Astrocyte (in vitro differentiated cells and primary cell): ENCODE data around the gene VSIG2.

Source experiments
- EZH2 ChIP-seq: IDR thresholded peaks from 2 replicates; pipeline ENCODE4 v1.6.1; 2012; ENCODE audit warnings: mild to moderate bottlenecking, low read length, inconsistent platforms; ENCODE audit not compliant: insufficient read depth
- TF ChIP-seq, protein P1 (sequence below): IDR thresholded peaks from 2 replicates; pipeline ENCODE4 v1.5.1; 2011; ENCODE audit warnings: low read depth, mild to moderate bottlenecking, inconsistent platforms, low read length, moderate library complexity; ENCODE audit not compliant: insufficient read depth

DNA sequence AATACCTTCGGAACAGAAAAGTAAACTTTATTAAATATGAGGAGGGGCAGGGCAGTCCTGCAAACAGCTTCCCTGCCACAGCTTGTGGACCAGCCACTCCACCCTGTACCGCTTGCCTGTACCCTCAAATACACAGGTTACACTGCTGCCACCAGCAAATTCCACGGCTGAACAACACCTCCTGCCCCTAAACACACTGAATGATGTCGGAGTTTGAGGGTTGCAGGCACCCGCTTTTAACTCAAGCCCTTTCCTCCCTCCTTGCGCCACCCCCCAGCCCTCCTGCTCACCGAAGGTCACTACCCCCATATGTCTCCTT, 4.0 kb downstream of the VSIG2 start:
- TF ChIP-seq EZH2, result no peak
- TF ChIP-seq, protein P1, sequence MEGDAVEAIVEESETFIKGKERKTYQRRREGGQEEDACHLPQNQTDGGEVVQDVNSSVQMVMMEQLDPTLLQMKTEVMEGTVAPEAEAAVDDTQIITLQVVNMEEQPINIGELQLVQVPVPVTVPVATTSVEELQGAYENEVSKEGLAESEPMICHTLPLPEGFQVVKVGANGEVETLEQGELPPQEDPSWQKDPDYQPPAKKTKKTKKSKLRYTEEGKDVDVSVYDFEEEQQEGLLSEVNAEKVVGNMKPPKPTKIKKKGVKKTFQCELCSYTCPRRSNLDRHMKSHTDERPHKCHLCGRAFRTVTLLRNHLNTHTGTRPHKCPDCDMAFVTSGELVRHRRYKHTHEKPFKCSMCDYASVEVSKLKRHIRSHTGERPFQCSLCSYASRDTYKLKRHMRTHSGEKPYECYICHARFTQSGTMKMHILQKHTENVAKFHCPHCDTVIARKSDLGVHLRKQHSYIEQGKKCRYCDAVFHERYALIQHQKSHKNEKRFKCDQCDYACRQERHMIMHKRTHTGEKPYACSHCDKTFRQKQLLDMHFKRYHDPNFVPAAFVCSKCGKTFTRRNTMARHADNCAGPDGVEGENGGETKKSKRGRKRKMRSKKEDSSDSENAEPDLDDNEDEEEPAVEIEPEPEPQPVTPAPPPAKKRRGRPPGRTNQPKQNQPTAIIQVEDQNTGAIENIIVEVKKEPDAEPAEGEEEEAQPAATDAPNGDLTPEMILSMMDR, result no peak
